Measurements from ENCODE around the gene LHFPL2. TPM values are rescaled to one million over a fixed set of nuclear protein-coding genes. Genes with fewer than 3 reads are reported as not detected.

LHFPL2 gene
- total RNA-seq, 6 experiments from 2014 or later = 14.4 to 18.9 (median 16.7) TPM

- Mint-ChIP-seq H3K9me3 (no peaks in the 10 kb centered on the region), H3K27ac (no peak overlapping the region), H3K27me3 (ENCODE audit: insufficient read depth) (no peaks in the 10 kb centered on the region; the same call in 1 of the 2 replicates), H3K4me3 (no peak overlapping the region), H3K36me3 (ENCODE audit: low read depth) (peaks cover 16% of the 10 kb centered on the region), H3K4me1 (ENCODE audit: low read depth) (0 out of 2 replicates have a peak, but pooled peaks cover 5% of the 10 kb centered on the region)
- TF ChIP-seq, protein P1, sequence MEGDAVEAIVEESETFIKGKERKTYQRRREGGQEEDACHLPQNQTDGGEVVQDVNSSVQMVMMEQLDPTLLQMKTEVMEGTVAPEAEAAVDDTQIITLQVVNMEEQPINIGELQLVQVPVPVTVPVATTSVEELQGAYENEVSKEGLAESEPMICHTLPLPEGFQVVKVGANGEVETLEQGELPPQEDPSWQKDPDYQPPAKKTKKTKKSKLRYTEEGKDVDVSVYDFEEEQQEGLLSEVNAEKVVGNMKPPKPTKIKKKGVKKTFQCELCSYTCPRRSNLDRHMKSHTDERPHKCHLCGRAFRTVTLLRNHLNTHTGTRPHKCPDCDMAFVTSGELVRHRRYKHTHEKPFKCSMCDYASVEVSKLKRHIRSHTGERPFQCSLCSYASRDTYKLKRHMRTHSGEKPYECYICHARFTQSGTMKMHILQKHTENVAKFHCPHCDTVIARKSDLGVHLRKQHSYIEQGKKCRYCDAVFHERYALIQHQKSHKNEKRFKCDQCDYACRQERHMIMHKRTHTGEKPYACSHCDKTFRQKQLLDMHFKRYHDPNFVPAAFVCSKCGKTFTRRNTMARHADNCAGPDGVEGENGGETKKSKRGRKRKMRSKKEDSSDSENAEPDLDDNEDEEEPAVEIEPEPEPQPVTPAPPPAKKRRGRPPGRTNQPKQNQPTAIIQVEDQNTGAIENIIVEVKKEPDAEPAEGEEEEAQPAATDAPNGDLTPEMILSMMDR (IDR thresholded peaks at IDR 0.05) = no peak
- no peak for DNase-seq
These were observed 87.3 kb downstream of the LHFPL2 start for GRCh38 chr5:78561261-78561660.

- Mint-ChIP-seq H3K27ac (no peak overlapping the region), H3K27me3 (ENCODE audit: insufficient read depth) (no peaks in the 10 kb centered on the region; the same call in 1 of the 2 replicates), H3K9me3 (no peaks in the 10 kb centered on the region), H3K36me3 (ENCODE audit: low read depth) (peaks cover 16% of the 10 kb centered on the region), H3K4me1 (ENCODE audit: low read depth) (0 out of 2 replicates have a peak, but pooled peaks cover 5% of the 10 kb centered on the region), H3K4me3 (no peak overlapping the region)
- no peak for DNase-seq
- TF ChIP-seq, protein P1 (IDR thresholded peaks at IDR 0.05) = no peak
These were observed 88.3 kb downstream of the LHFPL2 start for GRCh38 chr5:78560000-78560855.

DNA sequence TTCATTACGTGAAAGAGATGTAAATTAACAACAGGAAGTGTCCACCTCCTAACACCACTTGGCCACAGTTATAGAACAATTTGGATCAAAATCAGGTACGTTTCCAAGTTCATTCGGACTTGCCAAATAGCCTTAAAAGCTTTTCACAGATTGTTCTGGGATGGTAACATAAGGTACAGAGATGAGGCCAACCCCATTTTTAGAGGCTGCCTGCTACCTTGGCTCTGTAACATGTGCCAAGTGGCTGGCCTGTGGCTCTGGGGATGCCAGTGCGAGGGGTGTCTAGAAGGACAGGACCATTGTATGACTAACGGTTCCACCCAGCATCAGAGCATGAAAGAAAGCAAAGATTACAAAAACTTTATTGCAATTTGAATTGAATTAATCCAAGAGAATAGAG lies 91.0 kb downstream of the LHFPL2 start:
- Mint-ChIP-seq H3K4me3 (no peak overlapping the region), H3K9me3 (no peaks in the 10 kb centered on the region), H3K4me1 (ENCODE audit: low read depth) (peaks cover 5% of the 10 kb centered on the region; the same call in 1 of the 2 replicates), H3K36me3 (ENCODE audit: low read depth) (peaks cover 12% of the 10 kb centered on the region), H3K27ac (no peak overlapping the region), H3K27me3 (ENCODE audit: insufficient read depth) (peaks cover 1% of the 10 kb centered on the region; the same call in 1 of the 2 replicates)
- TF ChIP-seq, protein P1 (IDR thresholded peaks at IDR 0.05) = no peak
- no peak for DNase-seq

- H3K9me3 Mint-ChIP-seq = no peaks in the 10 kb centered on the region
- H3K36me3 Mint-ChIP-seq (ENCODE audit: low read depth) = peaks cover 12% of the 10 kb centered on the region
- peaks cover 16% of the 10 kb centered on the region for H3K4me1 Mint-ChIP-seq (ENCODE audit: low read depth)
- TF ChIP-seq, protein P1 (IDR thresholded peaks at IDR 0.05) = no peak
- H3K27ac Mint-ChIP-seq = no peak overlapping the region
- H3K27me3 Mint-ChIP-seq (ENCODE audit: insufficient read depth) = peaks cover 1% of the 10 kb centered on the region; the same call in 1 of the 2 replicates
- no peak for DNase-seq
- no peak overlapping the region for H3K4me3 Mint-ChIP-seq
These were observed 92.7 kb downstream of the LHFPL2 start for GRCh38 chr5:78555870-78556269.

- H3K36me3 Mint-ChIP-seq (ENCODE audit: low read depth) = peaks cover 4% of the 10 kb centered on the region
- H3K4me1 Mint-ChIP-seq (ENCODE audit: low read depth) = peaks cover 27% of the 10 kb centered on the region
- no peak overlapping the region for H3K4me3 Mint-ChIP-seq
- H3K9me3 Mint-ChIP-seq = no peaks in the 10 kb centered on the region
- no peak for DNase-seq
- H3K27me3 Mint-ChIP-seq (ENCODE audit: insufficient read depth) = peaks cover 1% of the 10 kb centered on the region; the same call in 1 of the 2 replicates
- no peak overlapping the region for H3K27ac Mint-ChIP-seq
- TF ChIP-seq, protein P1 (IDR thresholded peaks at IDR 0.05) = no peak
These were observed 93.9 kb downstream of the LHFPL2 start for GRCh38 chr5:78554670-78555069.

Measured in HFFc6 (cell line).